NB4 (cell line): ENCODE results near the gene IGSF8.

Source experiments
- POLR2A ChIP-seq: IDR thresholded peaks from 2 replicates; pipeline ENCODE4 v1.6.1; 2011; ENCODE audit warnings: mild to moderate bottlenecking; ENCODE audit not compliant: insufficient read length; ENCODE audit errors: extremely low read depth
- TF ChIP-seq, protein P1 (sequence below): IDR thresholded peaks from one replicate; pipeline ENCODE4 v1.5.1; 2012; ENCODE audit warnings: low read depth, low read length

DNA sequence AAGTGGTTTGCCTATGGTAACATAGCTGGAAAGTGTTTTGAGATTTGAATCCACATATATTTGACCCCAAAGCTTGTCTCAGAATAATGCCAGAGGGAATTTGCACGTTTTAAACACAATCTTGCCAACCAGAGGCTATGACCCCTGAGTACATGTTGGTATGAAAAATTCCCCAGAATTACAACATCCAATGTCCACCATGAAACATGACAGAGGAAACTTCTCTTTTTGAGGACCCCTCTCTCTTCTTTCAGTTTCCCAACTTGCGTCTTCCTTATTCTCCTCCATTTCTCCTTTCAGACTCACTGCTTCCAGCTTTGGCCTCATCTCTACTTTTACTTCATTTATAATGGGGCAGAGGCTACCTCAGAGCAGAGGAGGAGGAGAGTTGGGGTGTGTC is 22.6 kb downstream of the IGSF8 start:
- TF ChIP-seq, protein P1, sequence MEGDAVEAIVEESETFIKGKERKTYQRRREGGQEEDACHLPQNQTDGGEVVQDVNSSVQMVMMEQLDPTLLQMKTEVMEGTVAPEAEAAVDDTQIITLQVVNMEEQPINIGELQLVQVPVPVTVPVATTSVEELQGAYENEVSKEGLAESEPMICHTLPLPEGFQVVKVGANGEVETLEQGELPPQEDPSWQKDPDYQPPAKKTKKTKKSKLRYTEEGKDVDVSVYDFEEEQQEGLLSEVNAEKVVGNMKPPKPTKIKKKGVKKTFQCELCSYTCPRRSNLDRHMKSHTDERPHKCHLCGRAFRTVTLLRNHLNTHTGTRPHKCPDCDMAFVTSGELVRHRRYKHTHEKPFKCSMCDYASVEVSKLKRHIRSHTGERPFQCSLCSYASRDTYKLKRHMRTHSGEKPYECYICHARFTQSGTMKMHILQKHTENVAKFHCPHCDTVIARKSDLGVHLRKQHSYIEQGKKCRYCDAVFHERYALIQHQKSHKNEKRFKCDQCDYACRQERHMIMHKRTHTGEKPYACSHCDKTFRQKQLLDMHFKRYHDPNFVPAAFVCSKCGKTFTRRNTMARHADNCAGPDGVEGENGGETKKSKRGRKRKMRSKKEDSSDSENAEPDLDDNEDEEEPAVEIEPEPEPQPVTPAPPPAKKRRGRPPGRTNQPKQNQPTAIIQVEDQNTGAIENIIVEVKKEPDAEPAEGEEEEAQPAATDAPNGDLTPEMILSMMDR: no peak
- no peak for TF ChIP-seq POLR2A
